ENCODE measurements around the gene RPS19.

RPS19 gene

DNA sequence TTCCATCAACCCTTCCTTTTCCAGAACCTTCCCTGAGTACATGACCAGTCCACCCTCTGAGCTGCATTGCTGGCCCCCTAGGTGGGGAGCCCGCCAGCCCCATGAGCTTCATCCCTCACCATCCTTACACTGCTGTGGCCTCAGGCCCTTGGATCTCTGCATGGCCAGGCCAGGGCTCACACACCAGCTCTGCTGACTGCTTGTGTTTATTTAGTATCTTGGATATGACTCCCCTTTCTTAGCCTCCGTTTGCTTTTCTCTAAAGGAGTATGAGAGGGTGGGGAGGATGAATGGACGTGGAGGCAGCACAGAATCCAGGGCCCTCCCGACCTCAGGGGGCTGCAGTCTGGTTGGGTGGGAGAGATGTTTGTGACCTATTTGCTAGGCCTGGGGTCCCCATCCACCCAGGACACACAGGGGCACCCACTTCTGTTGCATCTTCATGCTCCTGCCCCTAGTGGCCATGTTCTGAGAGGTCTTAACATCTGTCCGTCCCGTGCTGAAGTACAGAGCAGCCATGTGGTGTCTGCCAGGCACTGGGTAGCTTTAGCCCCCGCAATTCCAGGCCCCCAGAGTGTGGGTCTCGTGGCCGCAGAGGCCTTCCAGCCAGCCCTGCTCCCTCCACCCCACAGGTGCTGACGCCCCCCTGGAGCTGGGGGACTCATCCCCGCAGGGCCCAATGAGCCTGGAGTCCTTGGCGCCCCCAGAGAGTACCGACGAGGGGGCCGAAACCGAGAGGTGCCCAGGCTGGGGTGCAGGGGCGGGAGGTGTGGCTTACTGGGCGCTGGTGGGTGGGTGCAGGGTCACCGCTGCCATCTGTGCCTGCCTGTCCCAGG lies 35.9 kb downstream of the RPS19 start:
- intact Hi-C loops (cut with DNase I): no loop called here
- DNase-seq: no peak

GRCh38 chr19:41896581-41896942 lies 36.5 kb downstream of the RPS19 start:
- intact Hi-C loops (cut with DNase I): no loop called here
- no peak for DNase-seq

DNA sequence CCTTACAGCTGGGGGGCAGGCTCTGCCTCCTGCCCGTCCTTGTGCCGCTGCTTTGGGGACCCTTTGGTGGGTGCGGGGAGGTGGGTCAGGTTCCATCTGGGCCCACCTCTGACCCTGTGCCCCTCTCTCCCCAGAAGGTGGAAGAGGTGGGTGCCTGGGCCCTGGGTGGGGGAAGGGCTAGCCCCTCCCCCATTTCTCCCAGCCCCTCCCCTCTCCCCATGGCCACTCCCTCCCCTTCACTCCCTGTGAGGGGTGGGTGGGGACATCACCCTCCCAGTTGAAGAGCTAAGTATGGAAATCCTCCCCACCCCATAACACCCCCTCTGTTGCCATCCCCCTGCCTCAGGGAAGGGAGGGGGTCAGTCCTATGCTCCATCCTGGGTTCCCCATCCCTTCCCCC lies 37.1 kb downstream of the RPS19 start:
- intact Hi-C loops (cut with DNase I): no loop called here
- DNase-seq: no peak

- no peak for DNase-seq
- intact Hi-C loops (cut with DNase I): no loop called here
These were observed 37.8 kb downstream of the RPS19 start for GRCh38 chr19:41897820-41898219.

DNA sequence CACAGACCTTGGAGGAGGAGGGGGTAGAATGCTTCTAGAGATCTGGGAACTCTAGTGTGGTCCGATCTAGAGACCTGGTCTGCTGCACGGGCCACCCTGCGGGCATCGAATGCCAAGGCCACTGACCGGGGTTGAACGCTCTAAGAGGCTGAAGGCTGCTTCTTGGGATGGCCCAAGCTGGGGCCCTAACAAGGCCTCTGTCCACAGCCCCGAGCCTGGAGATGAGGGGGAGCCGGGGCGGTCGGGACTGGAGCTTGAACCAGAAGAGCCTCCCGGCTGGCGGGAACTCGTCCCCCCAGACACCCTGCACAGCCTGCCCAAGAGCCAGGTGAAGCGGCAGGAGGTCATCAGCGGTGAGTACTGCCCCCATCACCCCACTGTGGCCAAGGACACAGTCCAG lies 38.2 kb downstream of the RPS19 start:
- intact Hi-C loops (cut with DNase I): no loop called here
- DNase-seq: no peak

DNA sequence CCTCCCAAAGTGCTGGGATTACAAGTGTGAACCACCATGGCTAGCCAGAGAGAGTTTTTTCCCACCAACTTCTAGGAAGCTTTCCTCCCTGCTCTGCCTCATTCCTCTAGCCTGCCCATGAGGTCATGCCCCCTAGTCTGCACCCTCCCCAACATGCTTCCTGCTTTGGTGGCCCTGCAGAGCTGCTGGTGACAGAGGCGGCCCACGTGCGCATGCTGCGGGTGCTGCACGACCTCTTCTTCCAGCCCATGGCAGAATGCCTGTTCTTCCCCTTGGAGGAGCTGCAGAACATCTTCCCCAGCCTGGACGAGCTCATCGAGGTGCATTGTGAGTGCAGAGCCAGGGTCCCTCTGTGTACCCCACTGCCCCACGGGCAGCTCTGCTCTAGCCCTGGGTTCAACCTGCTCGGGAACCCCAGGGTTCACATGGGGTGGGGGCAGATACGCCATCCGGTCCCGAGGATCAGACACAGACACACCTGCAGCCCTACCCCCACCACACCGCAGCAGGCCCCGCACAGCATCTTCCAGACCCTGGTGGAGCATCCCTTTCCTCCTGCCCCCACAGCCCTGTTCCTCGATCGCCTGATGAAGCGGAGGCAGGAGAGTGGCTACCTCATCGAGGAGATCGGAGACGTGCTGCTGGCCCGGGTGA lies 41.8 kb downstream of the RPS19 start:
- DNase-seq: no peak
- intact Hi-C loops (cut with DNase I): no loop called here

- intact Hi-C loops (cut with DNase I): no loop called here
- DNase-seq: no peak
These were observed 42.5 kb downstream of the RPS19 start for GRCh38 chr19:41902594-41902993.

DNA sequence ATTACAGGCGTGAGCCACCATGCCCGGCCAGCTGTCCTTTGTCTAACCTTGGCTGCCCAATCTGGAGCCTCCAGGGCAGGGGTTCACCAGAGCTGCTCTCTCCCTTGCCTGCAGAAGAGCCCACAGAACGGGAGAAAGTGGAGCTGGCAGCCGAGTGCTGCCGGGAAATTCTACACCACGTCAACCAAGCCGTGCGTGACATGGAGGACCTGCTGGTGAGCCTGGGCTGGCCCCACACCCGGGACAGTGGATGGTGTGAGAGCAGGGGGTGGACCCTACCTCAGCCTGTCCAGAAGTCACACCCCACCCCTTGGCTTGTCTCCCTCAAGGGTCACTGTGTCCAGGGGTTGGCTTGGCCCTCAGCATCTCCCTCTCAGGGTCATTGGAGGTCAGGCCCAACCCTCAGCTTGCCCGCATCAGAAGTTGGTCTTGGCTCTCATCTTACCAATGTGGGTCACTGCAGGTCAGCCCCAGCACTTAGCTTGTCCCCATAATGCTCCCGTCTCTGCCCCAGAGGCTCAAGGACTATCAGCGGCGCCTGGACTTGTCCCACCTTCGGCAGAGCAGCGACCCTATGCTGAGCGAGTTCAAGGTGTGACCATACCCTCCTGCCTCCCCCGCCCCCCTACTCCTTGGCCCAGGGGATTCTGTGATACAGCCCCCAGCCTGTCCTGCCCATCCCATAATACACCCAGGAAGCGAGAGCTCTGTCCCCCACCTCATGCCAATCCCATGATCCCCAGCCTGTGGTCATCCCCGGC lies 43.3 kb downstream of the RPS19 start:
- DNase-seq: no peak
- intact Hi-C loops (cut with DNase I): no loop called here

DNA sequence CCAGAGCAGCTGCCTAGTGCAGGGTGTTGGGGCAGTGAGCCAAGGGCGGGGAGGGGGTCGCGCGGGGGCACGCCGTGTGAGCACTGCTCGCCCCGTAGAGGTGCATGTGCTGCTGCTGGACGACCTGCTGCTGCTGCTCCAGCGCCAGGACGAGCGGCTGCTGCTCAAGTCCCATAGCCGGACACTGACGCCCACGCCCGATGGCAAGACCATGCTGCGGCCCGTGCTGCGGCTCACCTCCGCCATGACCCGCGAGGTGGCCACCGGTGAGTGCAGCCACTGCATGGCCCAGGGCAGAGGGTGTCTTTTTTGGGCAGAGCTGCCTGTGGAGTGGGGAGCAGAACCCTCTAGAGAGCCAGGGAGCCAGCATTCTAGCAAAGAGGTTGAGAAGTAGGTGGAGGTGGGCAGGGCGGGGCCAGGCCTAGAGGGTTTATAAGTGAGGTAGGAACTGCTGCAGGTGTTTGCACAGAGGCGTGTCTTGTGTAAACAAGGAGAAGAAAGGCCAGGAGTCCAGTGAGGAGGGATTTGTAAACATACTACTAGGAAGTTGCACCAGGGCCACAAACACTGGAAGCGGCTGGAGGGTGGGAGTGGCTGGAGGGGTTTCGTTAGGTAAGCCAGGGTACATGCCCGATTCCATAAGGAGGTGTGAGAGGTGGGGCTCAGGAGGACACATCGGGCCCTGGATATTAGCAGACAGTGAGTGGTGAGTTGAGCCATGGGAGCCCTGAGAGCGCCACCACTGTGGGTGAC lies 44.2 kb downstream of the RPS19 start:
- DNase-seq: no peak
- intact Hi-C loops (cut with DNase I): no loop called here

DNA sequence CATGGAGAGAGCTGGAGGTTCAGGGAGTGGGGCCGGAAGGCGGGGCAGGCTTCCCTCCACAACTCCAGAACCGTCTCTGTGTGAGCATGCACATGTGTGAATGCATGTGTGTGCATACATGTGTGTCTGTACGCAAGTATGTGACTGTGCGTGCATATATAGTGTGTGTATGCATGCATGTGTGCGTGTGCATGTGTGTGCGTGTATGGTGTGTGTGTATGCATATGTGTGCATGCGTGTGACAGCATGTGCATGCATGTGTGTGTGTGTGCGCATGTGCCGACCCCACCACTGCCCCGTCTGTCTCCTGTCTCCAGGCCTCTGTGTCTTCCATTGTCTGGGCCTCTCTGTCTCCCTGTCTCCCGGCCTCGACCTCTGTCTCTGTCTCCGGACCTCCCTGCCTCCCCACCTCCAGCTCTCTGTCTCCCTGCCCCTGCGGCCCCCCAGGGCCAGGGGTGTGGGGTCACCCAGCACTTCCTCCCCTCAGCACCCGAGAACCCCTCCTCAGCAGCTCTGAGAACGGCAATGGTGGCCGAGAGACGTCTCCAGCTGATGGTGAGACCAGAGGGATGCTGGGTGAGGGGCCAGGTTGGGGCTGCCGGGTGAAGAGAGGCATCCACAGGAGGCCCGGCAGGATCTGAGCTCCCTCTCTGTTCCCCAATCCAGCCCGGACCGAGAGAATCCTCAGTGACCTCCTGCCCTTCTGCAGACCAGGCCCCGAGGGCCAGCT lies 45.4 kb downstream of the RPS19 start:
- intact Hi-C loops (cut with DNase I): no loop called here

DNA sequence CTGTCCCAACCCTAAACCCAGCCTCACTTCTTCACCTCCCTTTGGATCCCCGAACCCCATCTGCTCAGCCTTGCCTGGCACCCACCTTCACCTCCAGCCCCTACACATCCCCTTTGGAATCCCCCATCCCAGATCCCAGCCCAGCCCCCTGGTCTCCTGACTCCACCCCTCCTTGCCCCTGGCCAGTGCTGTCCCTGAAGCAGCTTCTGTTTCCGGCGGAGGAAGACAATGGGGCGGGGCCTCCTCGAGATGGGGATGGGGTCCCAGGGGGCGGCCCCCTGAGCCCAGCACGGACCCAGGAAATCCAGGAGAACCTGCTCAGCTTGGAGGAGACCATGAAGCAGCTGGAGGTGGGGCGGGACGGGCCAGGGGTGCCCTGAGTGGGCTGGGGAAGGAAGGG lies 46.2 kb downstream of the RPS19 start:
- intact Hi-C loops (cut with DNase I): no loop called here
- DNase-seq: no peak

More for the DNA sequence above, 45.4 kb downstream of the RPS19 start:
- DNase-seq: no peak

GRCh38 chr19:41906916-41907680 lies 47.0 kb downstream of the RPS19 start:
- intact Hi-C loops (cut with DNase I): no loop called here

DNA sequence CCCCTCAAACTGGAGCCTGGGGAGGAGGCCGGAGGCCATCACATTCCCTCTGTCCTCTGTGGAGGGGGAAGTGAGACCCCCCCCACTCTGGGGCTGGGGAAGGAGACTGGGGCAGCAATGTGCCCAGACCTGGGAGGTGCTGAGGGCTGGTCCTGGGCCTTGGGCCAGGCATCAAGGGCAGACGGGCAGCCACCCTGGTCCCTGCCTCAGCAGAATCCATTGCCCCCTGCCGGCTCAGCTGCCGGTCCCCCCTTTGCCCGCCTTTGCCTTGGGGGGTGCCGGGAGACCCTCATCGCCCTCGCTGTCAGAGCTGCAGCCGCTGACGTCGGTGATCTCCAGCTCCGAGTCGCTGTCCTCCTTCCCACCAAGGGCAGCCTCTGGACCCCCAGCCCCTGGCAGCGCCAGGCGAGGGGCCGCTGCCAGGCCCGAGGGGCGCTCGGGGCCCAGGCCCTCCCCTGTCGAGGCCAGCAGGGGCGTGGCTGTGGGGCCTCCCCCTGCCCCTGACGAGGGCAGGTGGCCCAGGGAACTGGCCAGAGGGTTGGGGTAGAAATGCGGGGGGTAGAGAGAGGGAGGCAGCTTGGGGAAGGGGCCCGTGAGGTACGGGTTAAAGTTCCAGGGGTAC lies 48.0 kb downstream of the RPS19 start:
- intact Hi-C loops (cut with DNase I): no loop called here
- DNase-seq: peak in 1 of 10 donors; percentile 65

More at GRCh38 chr19:41906916-41907680, 47.0 kb downstream of the RPS19 start:
- no peak for DNase-seq

DNA sequence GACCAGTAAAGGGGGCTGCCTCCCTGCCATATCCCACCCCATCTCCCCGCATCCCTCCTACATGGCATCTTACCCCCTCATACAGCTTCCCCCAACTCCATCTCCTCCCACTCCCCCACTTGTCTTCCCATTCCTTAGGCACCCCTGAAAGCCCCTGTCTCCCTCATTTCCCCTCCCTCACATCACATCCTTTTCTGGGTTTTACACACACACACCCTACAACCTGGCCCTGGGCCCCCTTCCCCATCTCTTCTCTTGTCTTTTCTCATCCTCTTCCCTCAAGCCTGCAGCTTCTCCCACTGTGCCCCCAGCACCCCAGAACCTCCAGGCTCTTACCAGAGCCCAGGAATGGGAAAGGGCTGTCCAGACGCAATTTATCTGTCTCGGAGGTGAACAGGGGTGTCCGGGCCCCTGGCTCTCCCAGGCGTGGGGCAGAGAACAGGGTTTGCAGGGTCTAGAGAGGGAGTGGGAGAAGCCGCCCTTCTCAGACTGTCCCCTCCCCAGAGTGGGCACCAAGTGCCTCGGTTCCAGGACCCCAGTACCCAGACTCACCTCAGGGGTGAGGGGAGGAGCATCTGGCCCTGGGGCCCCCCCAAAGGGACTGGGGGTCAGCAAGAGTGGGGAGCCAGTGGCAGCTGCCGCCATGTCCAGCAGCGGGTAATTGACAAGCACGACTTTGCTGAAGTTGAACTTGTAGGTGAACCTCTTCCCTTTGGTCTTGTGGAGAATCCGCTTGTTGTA lies 48.8 kb downstream of the RPS19 start:
- intact Hi-C loops (cut with DNase I): no loop called here
- peak in 1 of 10 donors; percentile 78 for DNase-seq

- intact Hi-C loops (cut with DNase I): no loop called here
- DNase-seq: no peak
These were observed 49.7 kb downstream of the RPS19 start for GRCh38 chr19:41909706-41910105.

DNA sequence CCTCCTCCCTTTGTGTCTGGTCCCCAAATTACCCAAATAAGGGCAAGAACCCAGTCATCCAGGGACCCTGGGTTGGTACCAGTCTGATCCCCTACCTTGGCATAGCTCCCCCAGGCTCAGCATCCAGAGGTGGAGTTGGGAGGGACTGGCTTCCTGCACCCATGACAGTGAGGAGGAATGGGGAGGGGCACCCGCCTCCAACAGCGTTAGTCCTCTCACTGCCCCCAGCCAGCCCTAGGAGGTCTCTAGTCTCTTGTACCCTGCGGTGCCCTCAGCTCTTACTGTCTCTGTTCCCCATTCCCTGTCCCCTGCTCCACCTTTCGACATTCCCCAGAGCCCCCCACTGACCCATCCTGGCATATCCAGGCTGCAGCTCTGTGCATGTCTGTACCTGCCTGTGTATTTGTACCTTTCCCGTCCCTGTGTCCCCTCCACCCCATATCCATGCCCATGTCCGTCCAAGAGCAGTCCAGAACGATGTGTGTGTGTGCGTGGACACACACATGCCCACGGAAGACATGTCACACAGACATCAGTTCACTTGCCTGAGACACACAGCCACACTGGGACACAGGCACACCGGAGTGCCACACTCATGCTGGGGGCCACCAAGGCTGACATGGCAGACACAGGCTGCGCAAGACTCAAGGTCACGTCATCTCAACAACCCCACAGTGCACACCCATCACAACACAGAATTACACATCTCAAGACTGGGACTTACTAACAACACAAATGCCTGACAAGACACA lies 50.4 kb downstream of the RPS19 start:
- no peak for DNase-seq
- intact Hi-C loops (cut with DNase I): no loop called here
